ENCODE measurements around the gene RAPGEF2.
"Not testable (repeated sequence)": the region's sequence is repeated elsewhere in the genome, so short reads cannot be mapped to it uniquely, and the experiment has no call there.

Gene RAPGEF2

GRCh38 chr4:159250751-159251325 lies 148.0 kb downstream of the RAPGEF2 start:
- no peak for DNase-seq

DNA sequence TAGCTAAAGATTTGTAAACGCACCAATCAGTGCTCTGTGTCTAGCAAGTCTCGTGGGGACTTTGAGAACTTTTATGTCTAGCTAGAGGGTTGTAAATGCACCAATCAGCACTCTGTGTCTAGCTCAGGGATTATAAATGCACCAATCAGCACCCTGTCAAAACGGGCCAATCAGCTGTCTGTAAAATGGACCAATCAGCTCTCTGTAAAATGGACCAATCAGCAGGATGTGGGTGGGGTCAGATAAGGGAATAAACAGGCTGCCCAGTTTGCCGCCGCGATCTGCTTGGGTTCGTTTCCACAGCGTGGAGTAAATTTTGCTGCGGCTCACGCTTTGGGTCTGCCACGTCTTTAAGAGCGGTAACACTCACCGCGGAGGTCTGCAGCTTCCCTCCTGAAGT lies 148.7 kb downstream of the RAPGEF2 start:
- DNase-seq, result not testable (repeated sequence)

GRCh38 chr4:159252491-159252890 lies 149.6 kb downstream of the RAPGEF2 start:
- DNase-seq, result no peak

DNA sequence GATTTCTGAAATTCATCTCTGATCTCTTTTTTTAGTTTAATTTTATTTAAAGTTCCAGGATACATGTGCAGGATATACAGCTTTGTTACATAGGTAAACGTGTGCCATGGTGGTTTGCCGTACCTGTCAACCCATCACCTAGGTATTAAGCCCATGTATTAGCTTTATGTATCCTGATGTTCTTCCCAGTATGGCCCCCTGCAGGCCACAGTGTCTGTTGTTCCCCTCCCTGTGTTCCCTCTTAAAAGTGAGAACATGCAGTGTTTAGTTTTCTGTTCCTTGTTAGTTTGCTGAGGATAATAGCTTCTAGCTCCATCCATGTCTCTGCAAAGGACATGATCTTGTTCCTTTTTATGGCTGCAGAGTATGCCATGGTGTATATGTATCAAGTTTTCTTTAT lies 153.2 kb downstream of the RAPGEF2 start:
- no peak for DNase-seq

- DNase-seq, result no peak
These were observed 156.1 kb downstream of the RAPGEF2 start for GRCh38 chr4:159258889-159259560.

GRCh38 chr4:159264057-159264456 lies 161.2 kb downstream of the RAPGEF2 start:
- no peak for DNase-seq

DNA sequence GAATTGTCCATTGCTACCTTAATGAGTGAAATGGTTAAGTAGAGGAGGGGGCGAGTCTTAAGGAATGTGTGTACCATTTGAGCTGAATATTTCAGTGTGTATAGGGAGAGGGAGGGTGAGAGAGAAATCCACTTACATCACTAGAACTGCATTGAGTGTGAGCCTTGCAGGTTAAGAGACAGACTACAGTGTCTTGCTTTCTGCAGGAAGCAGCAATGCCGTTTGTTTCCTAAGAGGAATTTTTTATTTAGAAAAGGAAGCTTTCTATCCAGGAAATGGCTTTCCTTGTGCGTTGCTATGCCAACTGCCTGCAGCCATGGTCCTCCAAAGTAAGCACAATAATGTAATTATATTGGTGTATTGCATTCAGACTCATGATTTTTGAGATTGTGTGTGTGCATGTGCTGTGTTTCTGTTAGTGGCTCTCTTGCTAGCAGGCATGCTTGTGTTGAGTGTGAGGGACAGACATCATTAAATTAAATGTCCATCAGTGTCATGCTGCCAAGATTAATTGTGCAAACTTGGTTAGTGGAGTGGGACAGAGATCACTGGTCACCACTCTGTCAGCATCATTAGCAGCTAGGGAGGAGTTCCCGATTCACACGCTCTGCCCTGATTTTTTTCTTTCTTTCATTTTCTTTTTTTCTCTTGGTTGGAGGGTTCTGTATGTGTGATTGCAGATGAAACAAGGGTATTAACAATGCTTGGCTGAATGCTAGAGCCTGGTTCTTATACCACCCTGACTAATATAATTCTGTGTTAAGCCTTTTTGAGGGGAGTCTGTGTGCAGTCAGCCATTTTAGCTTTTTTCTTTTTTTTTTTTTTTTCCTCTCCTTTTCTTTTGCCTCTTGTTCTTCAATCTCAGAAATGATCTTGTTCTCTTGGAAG lies 164.3 kb downstream of the RAPGEF2 start:
- no peak for DNase-seq

GRCh38 chr4:159267869-159268285 lies 165.0 kb downstream of the RAPGEF2 start:
- no peak for DNase-seq

DNA sequence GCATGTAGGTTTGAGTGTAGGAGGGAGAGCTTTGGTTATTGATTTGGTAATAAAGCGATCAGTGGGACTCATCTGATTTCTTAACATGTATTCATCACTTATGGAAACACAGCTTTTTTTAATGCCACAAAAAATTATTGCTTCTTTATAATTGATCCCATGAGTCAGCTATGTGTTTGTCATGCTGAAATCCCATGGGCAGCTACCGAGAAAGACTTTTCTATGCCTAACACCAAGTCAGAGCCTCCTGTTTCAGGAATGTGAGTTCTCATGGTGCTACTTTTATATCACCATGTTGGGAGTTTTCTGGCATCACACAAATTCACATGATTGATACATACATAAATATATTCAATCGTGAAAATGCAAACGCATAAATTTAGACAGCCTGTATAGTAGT lies 165.7 kb downstream of the RAPGEF2 start:
- DNase-seq, result no peak

- DNase-seq, result no peak
These were observed 166.2 kb downstream of the RAPGEF2 start for GRCh38 chr4:159269116-159269515.

DNA sequence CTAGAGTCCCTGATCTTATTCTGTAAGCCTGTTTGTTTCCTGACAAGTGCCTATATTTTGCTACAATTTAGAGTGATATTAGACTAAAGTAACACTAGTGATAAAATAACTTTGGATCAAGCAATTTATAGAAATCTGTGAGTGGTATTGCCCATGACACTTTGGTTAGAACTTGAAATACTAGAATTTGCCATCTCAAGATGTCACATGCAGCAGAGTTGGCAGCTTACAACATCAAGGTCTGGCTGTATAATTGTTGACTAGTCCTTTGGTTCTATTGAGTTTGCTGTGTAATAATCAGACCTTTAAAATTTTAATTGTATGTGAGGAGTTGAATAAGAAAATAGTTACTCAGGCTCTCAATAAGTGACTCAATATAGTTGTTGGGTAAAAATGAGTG lies 167.1 kb downstream of the RAPGEF2 start:
- DNase-seq, result no peak

- no peak for DNase-seq
These were observed 169.0 kb downstream of the RAPGEF2 start for GRCh38 chr4:159271856-159272255.

DNA sequence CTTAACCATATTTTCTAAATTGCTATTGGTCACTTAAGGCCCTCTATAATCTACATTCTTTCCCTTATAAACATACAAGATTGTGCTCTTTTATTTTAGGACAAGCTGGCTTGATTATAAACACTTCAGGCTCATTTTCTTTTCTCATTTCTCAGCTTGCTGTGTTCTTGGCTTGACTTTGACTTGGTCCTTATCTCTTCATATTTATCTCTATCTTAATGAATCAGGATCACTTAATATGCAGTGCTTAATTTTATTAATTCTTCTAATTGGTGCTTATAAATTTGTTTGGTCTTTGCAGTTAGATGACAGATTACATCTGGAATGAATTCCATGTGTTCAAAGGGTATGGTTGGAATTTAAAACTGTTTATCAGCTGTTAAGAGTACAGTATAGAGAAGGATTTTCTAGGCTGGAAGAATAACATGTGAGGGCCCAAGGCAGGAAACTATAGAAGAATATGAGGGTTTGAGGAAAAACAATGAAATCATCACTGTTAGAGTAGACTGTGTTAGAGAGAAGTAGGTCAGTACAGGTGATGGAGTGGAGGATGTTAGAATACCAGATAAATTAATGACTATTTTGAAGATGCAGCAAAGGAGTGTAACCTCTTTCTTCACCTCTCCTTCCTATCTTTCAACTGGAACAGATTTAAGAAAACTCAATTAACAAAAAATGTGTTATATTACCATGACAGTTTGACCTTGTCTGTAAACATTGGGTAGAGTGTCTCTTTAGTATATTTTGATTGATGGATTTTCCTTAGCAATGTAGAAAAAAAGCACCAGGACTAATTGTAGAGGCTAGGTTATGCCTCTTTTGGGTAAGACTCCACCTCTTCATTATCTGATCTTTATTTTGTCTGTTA lies 169.6 kb downstream of the RAPGEF2 start:
- DNase-seq, result no peak

- no peak for DNase-seq
These were observed 170.2 kb downstream of the RAPGEF2 start for GRCh38 chr4:159273141-159273438.

DNA sequence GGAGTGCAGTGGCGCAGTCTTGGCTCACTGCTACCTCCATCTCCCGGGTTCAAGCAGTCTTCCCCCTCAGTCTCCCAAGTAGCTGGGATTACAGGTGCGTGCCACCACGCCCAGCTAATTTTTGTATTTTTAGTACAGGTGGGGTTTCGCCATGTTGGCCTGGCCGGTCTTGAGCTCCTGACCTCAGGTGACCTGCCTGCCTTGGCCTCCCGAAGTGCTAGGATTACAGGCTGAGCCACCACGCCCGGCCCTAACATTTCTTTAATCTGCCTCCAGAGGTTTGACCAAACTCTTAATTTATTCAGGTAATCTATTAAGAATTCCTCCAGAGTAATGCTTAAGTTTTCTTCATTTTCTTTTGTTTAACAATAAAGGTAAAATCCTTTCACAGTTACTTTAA lies 171.0 kb downstream of the RAPGEF2 start:
- no peak for DNase-seq

DNA sequence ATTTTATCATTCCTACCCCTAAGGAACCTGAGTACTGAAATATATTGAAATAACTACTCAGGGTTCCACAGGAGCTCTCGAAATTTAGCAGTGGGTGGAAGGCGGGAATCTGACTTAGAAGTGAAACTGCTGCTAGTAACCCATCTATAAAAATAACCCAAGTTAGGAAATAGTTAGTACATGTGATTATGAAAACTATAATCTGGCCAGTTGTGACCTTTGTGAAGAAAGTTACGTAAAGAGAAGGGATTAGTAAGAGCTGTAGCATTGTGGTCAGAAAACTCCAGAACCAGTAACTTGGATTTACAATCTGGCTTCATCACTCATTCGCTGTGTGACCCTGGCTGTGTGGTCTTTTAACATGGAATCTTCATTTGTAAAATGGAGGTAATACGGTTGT lies 175.5 kb downstream of the RAPGEF2 start:
- DNase-seq, result no peak

DNA sequence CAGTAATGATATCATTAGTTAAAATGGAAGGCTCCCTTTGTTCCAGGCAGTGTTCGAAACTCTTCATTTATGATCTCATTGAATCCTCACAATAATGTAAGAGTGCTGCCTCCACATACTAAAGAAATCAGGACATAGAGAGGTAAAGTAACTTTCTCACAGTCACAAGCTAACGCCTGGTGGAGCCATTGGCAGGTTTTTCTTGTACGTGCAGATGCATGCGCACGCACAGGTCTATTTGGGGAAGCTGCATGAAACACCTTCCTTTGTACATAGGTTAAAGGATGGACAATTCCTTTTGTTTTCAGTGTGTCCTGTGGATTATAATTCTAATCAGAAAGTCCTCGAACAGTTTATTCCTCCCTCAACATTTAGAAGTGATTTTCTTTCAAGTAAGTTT lies 176.2 kb downstream of the RAPGEF2 start:
- DNase-seq, result no peak

DNA sequence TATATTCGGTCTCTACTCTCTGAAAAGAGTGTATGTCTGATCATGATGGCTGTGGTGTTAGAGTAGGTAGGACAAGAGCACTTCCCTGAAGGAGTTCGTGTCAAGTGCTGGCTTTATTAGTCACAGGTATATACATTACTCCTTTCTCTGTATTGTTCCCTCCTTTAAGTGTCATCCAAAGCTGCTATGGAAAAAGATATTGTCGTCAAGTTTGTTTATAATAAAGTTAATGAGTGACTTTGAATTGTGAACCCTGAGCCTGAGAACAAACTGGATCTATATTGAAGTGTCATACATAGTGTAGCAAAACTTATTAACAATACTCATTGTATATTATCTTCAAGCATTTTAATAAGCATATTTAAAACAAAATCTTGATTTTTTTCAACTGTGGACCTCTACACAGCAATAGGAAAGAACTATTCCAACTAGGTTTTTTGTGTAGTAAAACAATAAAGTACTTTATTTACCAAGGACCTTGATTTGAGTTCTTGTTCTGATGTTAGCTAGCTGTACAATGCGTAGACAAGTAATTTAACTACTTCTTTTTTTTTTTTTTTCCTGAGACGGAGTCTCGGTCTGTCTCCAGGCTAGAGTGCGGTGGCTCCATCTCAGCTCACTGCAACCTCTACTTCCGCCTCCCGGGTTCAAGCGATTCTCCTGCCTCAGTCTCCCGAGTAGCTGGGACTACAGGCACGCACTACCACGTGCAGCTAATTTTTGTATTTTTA lies 177.7 kb downstream of the RAPGEF2 start:
- DNase-seq, result no peak

DNA sequence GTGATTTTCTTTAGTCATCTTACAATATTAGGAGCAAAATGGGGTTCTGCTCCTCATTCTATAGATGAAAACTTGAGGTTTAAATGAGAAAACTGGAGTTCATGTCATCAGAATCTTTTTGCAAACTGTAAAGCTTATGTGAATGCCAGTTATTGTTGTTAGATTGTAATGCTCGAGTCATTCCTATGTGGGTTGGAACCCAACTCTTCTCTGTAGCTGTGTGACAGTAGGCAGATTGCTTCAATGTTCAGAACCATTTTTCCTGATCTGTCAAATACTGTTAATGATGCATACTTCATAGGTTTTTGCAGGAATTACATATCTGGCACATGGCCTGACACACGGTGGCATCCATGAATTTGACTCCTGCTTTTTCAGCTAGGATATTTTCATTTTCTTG lies 178.9 kb downstream of the RAPGEF2 start:
- DNase-seq, result no peak

DNA sequence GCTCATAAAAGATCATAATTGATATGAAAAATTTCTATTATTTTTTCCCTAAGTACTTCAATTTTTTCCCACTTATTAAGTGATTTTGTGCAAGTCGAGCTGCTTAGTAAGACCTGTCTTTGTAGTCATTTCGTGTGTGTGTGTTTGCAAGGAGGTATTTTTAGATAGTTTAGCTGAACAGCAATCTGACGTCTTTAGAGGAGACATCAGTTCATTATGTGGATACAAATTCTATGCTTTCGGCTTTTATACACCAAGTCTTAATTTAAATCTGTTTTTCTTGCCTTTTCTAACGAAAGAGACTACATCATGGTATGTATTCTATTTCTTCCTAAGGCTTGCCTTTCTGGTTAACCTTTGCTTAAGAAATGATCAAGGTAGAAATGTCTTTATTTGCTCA lies 179.4 kb downstream of the RAPGEF2 start:
- DNase-seq, result no peak

- DNase-seq, result no peak
These were observed 180.1 kb downstream of the RAPGEF2 start for GRCh38 chr4:159282944-159283343.

- DNase-seq, result no peak
These were observed 180.8 kb downstream of the RAPGEF2 start for GRCh38 chr4:159283696-159284095.

DNA sequence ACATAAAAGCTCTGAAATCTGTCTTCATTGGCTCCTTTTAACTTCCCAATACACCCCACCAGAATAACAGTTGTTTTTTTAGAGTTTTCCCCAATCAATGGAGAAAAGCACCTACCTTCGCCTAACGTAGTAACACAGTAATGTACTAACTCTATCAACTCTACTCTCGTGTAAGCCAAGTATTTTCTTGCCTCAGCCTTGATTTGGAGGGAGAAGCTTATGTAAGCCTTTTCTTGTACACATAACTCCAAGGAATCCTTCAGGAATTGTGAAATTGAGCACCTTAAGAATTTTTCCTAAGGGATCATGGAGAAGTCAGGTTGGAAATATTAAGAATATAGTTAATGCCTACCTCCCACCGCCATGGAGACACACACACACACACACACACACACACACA lies 181.2 kb downstream of the RAPGEF2 start:
- no peak for DNase-seq

Measured in T1000 (cell line).